Hematopoietic multipotent progenitor cell treated with erythropoietin and hydrocortisone succinate and interleukin-3 and kit ligand, for 8 days (in vitro differentiated cells): ENCODE data around the gene NKX3-2.

Experiments used
- DNase-seq: peaks from one replicate; pipeline ENCODE4 v3.0.0-alpha.2; 2015

NKX3-2 gene

DNA sequence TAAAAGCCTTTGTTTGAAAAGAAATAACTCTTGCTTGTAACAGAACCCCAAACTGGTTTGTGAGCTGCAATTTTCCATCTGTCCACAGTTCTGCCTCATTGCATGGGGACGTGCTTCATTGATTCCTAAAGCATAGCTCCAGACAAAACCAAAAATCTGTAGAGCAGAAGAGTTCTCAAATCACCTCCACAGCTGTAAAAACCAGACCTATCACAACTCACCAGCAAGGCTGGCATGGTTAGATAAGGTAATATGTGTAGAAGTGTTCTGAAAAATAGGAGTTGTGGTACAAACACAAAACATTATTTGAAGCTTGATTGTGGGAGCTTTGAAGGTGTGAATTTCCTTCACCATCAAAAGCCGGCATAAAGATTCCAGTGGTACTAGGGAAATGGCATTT, 47.7 kb downstream of the NKX3-2 start:
- peak; percentile 32 for DNase-seq

DNA sequence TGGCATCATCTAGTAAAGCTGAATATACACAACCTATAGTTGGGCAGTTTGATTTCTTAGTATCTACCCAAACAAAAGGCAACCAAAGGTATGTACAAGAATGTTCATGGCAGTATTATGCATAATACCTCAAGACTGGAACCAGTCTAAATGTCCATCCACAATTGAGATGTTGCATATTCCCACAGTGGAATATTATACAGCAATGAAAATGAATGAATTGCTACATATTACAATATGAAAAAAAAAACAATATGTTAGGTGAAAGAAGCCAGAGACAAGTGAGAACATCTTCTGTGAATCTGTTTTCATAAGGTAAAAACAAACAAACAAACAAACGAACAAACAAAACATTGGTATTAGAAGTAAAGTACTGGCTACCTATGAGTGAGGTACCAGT, 48.6 kb downstream of the NKX3-2 start:
- no peak for DNase-seq

DNA sequence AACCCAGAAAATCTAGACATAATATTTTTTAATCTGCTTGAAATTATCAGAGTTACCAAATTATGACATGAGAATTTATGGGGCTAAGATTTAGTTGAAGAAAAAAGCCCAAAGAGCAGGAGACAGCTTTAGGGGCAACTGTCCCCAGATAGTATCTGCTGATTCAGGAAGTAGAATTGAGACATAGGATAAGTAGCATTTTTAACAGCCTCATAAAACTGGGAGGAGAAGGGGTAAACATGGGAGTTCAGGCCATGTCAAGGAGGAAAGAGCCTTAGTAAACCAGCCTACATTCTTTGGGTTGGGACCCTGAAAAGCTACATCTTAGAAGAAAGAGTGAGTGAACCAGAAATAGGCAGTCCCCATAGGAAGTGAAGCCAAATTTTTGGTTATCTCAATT, 50.5 kb downstream of the NKX3-2 start:
- no peak for DNase-seq

GRCh38 chr4:13492747-13493146, 51.6 kb downstream of the NKX3-2 start:
- no peak for DNase-seq
